WERI-Rb-1 (cell line): ENCODE data around the gene SYNPO2.

Experiments
- DNase-seq: peaks from one replicate; pipeline ENCODE4 v3.0.0-alpha.2; 2020
- H3K27ac ChIP-seq: fragments of 250-450 bp; sonication (Bioruptor Pico); 2 replicates; pipeline ENCODE4 v1.5.1; 2020; ENCODE audit warnings: mild to moderate bottlenecking, moderate library complexity
- H3K27me3 ChIP-seq: fragments of 250-450 bp; sonication (Bioruptor Pico); 2 replicates; pipeline ENCODE4 v1.5.1; 2021; ENCODE audit warnings: mild to moderate bottlenecking, low read depth, moderate library complexity; ENCODE audit not compliant: insufficient read depth, severe bottlenecking
- H3K36me3 ChIP-seq: fragments of 250-450 bp; sonication (Bioruptor Pico); 2 replicates; pipeline ENCODE4 v1.5.1; 2020; ENCODE audit warnings: mild to moderate bottlenecking, moderate library complexity
- H3K4me3 ChIP-seq: 2 replicates; pipeline ENCODE4 v1.5.1; 2011; ENCODE audit warnings: low read depth, mild to moderate bottlenecking, control low read depth, low read length
- H3K9me3 ChIP-seq: fragments of 250-450 bp; sonication (Bioruptor Pico); 2 replicates; pipeline ENCODE4 v1.5.1; 2021; ENCODE audit warnings: mild to moderate bottlenecking, moderate library complexity; ENCODE audit not compliant: severe bottlenecking
- TF ChIP-seq, protein P1 (sequence below): IDR thresholded peaks from 2 replicates; pipeline ENCODE4 v1.5.1; 2011; ENCODE audit warnings: low read depth, mild to moderate bottlenecking, control low read depth, inconsistent platforms, low read length

Gene SYNPO2

GRCh38 chr4:119028296-119028695 is 139.6 kb downstream of the SYNPO2 start:
- TF ChIP-seq, protein P1, sequence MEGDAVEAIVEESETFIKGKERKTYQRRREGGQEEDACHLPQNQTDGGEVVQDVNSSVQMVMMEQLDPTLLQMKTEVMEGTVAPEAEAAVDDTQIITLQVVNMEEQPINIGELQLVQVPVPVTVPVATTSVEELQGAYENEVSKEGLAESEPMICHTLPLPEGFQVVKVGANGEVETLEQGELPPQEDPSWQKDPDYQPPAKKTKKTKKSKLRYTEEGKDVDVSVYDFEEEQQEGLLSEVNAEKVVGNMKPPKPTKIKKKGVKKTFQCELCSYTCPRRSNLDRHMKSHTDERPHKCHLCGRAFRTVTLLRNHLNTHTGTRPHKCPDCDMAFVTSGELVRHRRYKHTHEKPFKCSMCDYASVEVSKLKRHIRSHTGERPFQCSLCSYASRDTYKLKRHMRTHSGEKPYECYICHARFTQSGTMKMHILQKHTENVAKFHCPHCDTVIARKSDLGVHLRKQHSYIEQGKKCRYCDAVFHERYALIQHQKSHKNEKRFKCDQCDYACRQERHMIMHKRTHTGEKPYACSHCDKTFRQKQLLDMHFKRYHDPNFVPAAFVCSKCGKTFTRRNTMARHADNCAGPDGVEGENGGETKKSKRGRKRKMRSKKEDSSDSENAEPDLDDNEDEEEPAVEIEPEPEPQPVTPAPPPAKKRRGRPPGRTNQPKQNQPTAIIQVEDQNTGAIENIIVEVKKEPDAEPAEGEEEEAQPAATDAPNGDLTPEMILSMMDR, result no peak
- H3K27ac ChIP-seq, result no peak overlapping the region
- H3K36me3 ChIP-seq, result no peaks in the 10 kb centered on the region
- no peak overlapping the region for H3K4me3 ChIP-seq
- no peak for DNase-seq
- no peaks in the 10 kb centered on the region for H3K9me3 ChIP-seq
- no peaks in the 10 kb centered on the region for H3K27me3 ChIP-seq

DNA sequence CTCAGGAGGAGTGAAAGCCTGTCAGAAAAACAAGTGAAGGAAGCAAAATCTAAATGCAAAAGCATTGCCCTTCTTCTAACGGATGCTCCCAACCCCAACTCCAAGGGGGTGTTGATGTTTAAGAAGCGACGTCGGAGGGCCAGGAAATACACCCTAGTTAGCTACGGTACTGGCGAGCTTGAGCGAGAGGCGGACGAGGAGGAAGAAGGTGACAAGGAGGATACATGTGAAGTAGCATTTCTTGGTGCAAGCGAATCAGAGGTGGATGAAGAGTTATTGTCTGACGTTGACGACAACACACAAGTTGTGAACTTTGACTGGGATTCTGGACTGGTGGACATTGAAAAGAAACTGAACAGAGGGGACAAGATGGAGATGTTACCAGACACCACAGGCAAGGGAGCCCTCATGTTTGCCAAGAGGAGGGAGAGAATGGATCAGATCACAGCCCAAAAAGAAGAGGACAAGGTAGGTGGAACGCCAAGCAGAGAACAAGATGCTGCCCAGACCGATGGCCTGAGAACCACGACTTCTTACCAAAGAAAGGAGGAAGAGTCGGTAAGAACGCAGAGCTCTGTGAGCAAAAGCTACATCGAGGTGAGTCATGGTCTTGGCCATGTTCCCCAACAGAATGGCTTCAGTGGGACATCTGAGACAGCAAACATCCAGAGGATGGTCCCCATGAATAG is 141.3 kb downstream of the SYNPO2 start:
- DNase-seq, result no peak
- Histone ChIP-seq H3K27me3 (no peaks in the 10 kb centered on the region), H3K27ac (no peak overlapping the region), H3K4me3 (no peak overlapping the region), H3K9me3 (no peaks in the 10 kb centered on the region), H3K36me3 (no peaks in the 10 kb centered on the region)
- TF ChIP-seq, protein P1, result no peak

DNA sequence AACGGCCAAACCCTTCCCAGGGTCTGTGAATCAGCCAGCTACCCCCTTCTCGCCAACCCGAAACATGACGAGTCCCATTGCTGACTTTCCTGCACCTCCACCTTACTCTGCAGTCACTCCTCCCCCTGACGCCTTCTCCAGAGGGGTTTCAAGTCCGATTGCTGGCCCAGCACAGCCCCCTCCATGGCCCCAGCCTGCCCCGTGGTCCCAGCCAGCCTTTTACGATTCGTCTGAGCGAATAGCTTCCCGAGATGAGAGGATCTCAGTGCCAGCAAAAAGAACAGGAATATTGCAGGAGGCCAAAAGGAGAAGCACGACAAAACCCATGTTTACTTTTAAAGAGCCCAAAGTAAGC is 141.9 kb downstream of the SYNPO2 start:
- TF ChIP-seq, protein P1, result no peak
- no peak for DNase-seq
- Histone ChIP-seq H3K27me3 (no peaks in the 10 kb centered on the region), H3K36me3 (no peaks in the 10 kb centered on the region), H3K4me3 (no peak overlapping the region), H3K27ac (no peak overlapping the region), H3K9me3 (no peaks in the 10 kb centered on the region)

DNA sequence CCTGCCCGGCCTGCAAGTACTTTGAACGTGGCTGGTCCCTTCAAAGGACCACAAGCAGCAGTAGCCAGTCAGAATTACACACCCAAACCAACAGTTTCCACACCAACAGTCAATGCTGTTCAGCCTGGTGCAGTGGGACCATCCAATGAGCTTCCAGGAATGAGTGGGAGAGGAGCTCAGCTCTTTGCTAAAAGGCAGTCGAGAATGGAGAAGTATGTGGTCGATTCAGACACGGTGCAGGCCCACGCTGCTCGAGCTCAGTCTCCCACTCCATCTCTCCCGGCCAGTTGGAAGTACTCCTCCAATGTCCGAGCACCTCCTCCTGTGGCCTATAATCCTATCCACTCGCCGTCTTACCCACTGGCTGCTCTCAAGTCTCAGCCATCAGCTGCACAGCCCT is 142.6 kb downstream of the SYNPO2 start:
- DNase-seq, result no peak
- Histone ChIP-seq H3K4me3 (no peak overlapping the region), H3K36me3 (no peaks in the 10 kb centered on the region), H3K9me3 (no peaks in the 10 kb centered on the region), H3K27ac (no peak overlapping the region), H3K27me3 (no peaks in the 10 kb centered on the region)
- TF ChIP-seq, protein P1, result no peak

DNA sequence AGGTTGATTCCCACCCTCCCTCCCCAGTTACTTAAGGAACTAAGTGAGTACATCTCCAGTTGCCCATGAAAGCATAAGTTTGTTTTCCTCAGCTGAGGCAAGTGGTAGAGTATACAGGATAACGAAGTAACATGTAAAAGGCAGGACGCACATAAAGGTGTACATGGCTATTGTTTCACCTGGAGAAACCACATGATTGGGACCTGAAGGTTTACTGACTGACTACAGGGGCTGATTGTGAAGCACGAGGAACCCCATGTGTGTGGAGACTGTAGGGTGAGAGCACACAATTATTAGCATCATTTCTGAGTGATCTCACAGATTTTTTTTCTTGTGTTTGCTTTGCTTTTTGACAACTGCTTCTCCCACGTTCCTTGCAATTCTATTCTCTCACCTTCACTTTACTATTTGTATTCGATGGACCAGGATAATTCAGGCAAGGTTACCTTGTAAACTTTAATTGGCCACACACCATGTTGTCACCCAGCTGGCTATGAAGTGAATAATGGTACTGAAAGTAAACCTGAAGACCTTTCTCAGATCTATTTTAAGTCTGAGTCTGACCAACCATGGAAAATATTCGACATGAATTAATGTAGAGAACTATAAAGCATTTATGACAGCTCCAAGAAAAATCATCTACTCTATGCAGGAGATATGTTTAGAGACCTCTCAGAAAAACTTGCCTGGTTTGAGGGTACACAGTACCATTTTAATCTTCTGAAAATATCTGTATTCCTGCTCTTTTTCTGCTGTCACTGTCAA is 144.4 kb downstream of the SYNPO2 start:
- Histone ChIP-seq H3K36me3 (no peaks in the 10 kb centered on the region), H3K4me3 (no peak overlapping the region), H3K9me3 (no peaks in the 10 kb centered on the region), H3K27ac (no peak overlapping the region), H3K27me3 (no peaks in the 10 kb centered on the region)
- no peak for DNase-seq
- TF ChIP-seq, protein P1, result no peak
